Smooth muscle cell (in vitro differentiated cells): ENCODE results near the gene CAPN3. TPM values are rescaled to one million over a fixed set of nuclear protein-coding genes. Genes with fewer than 3 reads are reported as not detected.
"Not testable (repeated sequence)": the region's sequence is repeated elsewhere in the genome, so short reads cannot be mapped to it uniquely, and the experiment has no call there.

Experiments used
- DNase-seq: peaks from one replicate; lab custom pipeline; 2025; ENCODE audit not compliant: unreplicated experiment; lab: John Stamatoyannopoulos, UW
- H2AFZ ChIP-seq: fragments of 200-600 bp; sonication (generic); 2 replicates; pipeline ENCODE4 v1.6.0; 2016; ENCODE audit warnings: antibody characterized with exemption, low read depth, mild to moderate bottlenecking
- H3F3A ChIP-seq: fragments of 200-600 bp; sonication (generic); 2 replicates; pipeline ENCODE4 v1.6.0; 2017; ENCODE audit warnings: antibody characterized with exemption, low read depth
- H3K27ac ChIP-seq: fragments of 200-600 bp; sonication (generic); 2 replicates; pipeline ENCODE4 v1.5.1; 2016; ENCODE audit warnings: low read depth, mild to moderate bottlenecking
- H3K27me3 ChIP-seq: fragments of 200-600 bp; sonication (generic); 2 replicates; pipeline ENCODE4 v1.6.1; 2016; ENCODE audit warnings: low read depth, mild to moderate bottlenecking
- H3K36me3 ChIP-seq: fragments of 200-600 bp; sonication (generic); 2 replicates; pipeline ENCODE4 v1.5.1; 2016; ENCODE audit warnings: low read depth
- H3K4me1 ChIP-seq: fragments of 200-600 bp; sonication (generic); 2 replicates; pipeline ENCODE4 v1.5.1; 2016; ENCODE audit warnings: low read depth
- H3K4me2 ChIP-seq: fragments of 200-600 bp; sonication (generic); 2 replicates; pipeline ENCODE4 v1.6.0; 2016; ENCODE audit warnings: mild to moderate bottlenecking
- H3K4me3 ChIP-seq: fragments of 200-600 bp; sonication (generic); 2 replicates; pipeline ENCODE4 v1.5.1; 2016; ENCODE audit warnings: mild to moderate bottlenecking
- H3K79me2 ChIP-seq: fragments of 200-600 bp; sonication (generic); 2 replicates; pipeline ENCODE4 v1.6.0; 2016; ENCODE audit warnings: low read depth, mild to moderate bottlenecking
- H3K9ac ChIP-seq: fragments of 200-600 bp; sonication (generic); 2 replicates; pipeline ENCODE4 v1.6.0; 2016; ENCODE audit warnings: low read depth
- H3K9me3 ChIP-seq: fragments of 200-600 bp; sonication (generic); replicated peaks from 2 replicates; pipeline ENCODE4 v1.5.1; 2016; ENCODE audit warnings: low read depth
- H4K20me1 ChIP-seq: fragments of 200-600 bp; sonication (generic); 2 replicates; pipeline ENCODE4 v1.6.0; 2016; ENCODE audit warnings: low read depth
- CTCF ChIP-seq: fragments of 200-600 bp; sonication (generic); IDR thresholded peaks from 2 replicates; pipeline ENCODE4 v1.5.1; 2017; ENCODE audit warnings: borderline replicate concordance, mild to moderate bottlenecking, antibody characterized with exemption; ENCODE audit not compliant: insufficient read depth, poor library complexity, severe bottlenecking
- WGBS: methylation state at CpG from one replicate; pipeline ENCODE4 v1.1.7; 2016; ENCODE audit warnings: low lambda C conversion rate; 5-methylcytosine and 5-hydroxymethylcytosine counted together
- polyA plus RNA-seq: library from polyadenylated mRNA; unstranded; fragments of >200 nt; fragmentation: Nextera tagmentation; extraction: Ambion mirVana; gene quantifications from 2 replicates; pipeline ENCODE4 v1.2.1, GENCODE V29; 2016
- total RNA-seq: library from RNA; depleted of rRNA; stranded (reverse); fragments of >200 nt; gene quantifications from 2 replicates; pipeline ENCODE4 v1.2.3, GENCODE V29; 2014

CAPN3 gene
- total and polyA plus RNA-seq, 2 experiments from 2014 or later = 0.25 to 1.6 TPM

- Histone ChIP-seq H4K20me1 (no peaks in the 10 kb centered on the region), H3K27me3 (no peaks in the 10 kb centered on the region), H3K36me3 (peaks cover 7% of the 10 kb centered on the region), H3K4me2 (no peak overlapping the region), H3K9me3 (peaks cover 5% of the 10 kb centered on the region), H3F3A (no peaks in the 10 kb centered on the region), H2AFZ (no peak overlapping the region), H3K4me1 (no peaks in the 10 kb centered on the region), H3K79me2 (no peaks in the 10 kb centered on the region), H3K9ac (no peak overlapping the region), H3K27ac (no peak overlapping the region), H3K4me3 (no peak overlapping the region)
- TF ChIP-seq CTCF = no peak
- 50% methylated on average over 3 of the region's 3 CpGs for WGBS
- no peak for DNase-seq
Observed at GRCh38 chr15:42331235-42331634, 28.1 kb upstream of the CAPN3 start.

- no peak overlapping the region for H2AFZ ChIP-seq
- no peaks in the 10 kb centered on the region for H4K20me1 ChIP-seq
- no peak for DNase-seq
- H3K4me1 ChIP-seq = no peaks in the 10 kb centered on the region
- no peaks in the 10 kb centered on the region for H3F3A ChIP-seq
- H3K4me2 ChIP-seq = no peak overlapping the region
- H3K36me3 ChIP-seq = peaks cover 7% of the 10 kb centered on the region
- WGBS = 94% methylated on average over 4 of the region's 4 CpGs
- H3K27me3 ChIP-seq = no peaks in the 10 kb centered on the region
- H3K9me3 ChIP-seq = peaks cover 5% of the 10 kb centered on the region
- no peaks in the 10 kb centered on the region for H3K79me2 ChIP-seq
- no peak overlapping the region for H3K9ac ChIP-seq
- no peak overlapping the region for H3K4me3 ChIP-seq
- no peak overlapping the region for H3K27ac ChIP-seq
- no peak for TF ChIP-seq CTCF
Observed at GRCh38 chr15:42332331-42332730, 27.0 kb upstream of the CAPN3 start.

GRCh38 chr15:42335074-42335473, 24.2 kb upstream of the CAPN3 start:
- DNase-seq = no peak
- H4K20me1 ChIP-seq = no peaks in the 10 kb centered on the region
- H3K9me3 ChIP-seq = peaks cover 5% of the 10 kb centered on the region
- no peaks in the 10 kb centered on the region for H3K27me3 ChIP-seq
- H3K4me3 ChIP-seq = no peak overlapping the region
- no peak overlapping the region for H2AFZ ChIP-seq
- TF ChIP-seq CTCF = no peak
- H3K36me3 ChIP-seq = peaks cover 7% of the 10 kb centered on the region
- H3K4me1 ChIP-seq = peaks cover 4% of the 10 kb centered on the region
- H3K9ac ChIP-seq = no peak overlapping the region
- no peak overlapping the region for H3K27ac ChIP-seq
- H3F3A ChIP-seq = no peaks in the 10 kb centered on the region
- H3K79me2 ChIP-seq = no peaks in the 10 kb centered on the region
- no peak overlapping the region for H3K4me2 ChIP-seq
- WGBS = 88% methylated on average over 2 of the region's 2 CpGs

- H3K27me3 ChIP-seq, H3K4me1 ChIP-seq, H3K27ac ChIP-seq, H4K20me1 ChIP-seq, H3K9me3 ChIP-seq, H3K4me2 ChIP-seq, H3K36me3 ChIP-seq, H3K79me2 ChIP-seq, H3K9ac ChIP-seq, H2AFZ ChIP-seq, H3K4me3 ChIP-seq, H3F3A ChIP-seq, DNase-seq: not testable (repeated sequence)
- WGBS = 94% methylated on average over 1 of the region's 1 CpG
Observed at GRCh38 chr15:42336650-42337049, 22.7 kb upstream of the CAPN3 start.

- H2AFZ ChIP-seq, H3K27me3 ChIP-seq, H3K36me3 ChIP-seq, H3K9me3 ChIP-seq, H3K4me2 ChIP-seq, H3F3A ChIP-seq, H3K4me1 ChIP-seq, H3K27ac ChIP-seq, DNase-seq, H4K20me1 ChIP-seq, H3K79me2 ChIP-seq, H3K9ac ChIP-seq, H3K4me3 ChIP-seq: not testable (repeated sequence)
- 100% methylated on average over 3 of the region's 3 CpGs for WGBS
Observed at GRCh38 chr15:42337104-42337503, 22.2 kb upstream of the CAPN3 start.
